NCI-H524 treated with DMSO at 0.1 percent for 48 hours (cell line): Measurements from ENCODE around the gene PSMB5.

Experiments
- DNase-seq: peaks from one replicate; lab custom pipeline; 2025; lab: John Stamatoyannopoulos, UW

The PSMB5 gene

GRCh38 chr14:23034498-23035302 is at the start of gene PSMB5:
Gene PSMB5, minus strand, starts transcription at chr14:23034900. Its CDS starts 19 bp downstream, at chr14:23034881.
- DNase-seq = no peak

- DNase-seq = no peak
These were observed 45.8 kb upstream of the PSMB5 start for GRCh38 chr14:23080474-23080873.

GRCh38 chr14:23079716-23080115 is 45.0 kb upstream of the PSMB5 start:
- no peak for DNase-seq

GRCh38 chr14:23078692-23079116 is 44.0 kb upstream of the PSMB5 start:
- DNase-seq = no peak

- no peak for DNase-seq
These were observed 43.3 kb upstream of the PSMB5 start for GRCh38 chr14:23077962-23078361.

- DNase-seq = no peak
These were observed 42.2 kb upstream of the PSMB5 start for GRCh38 chr14:23076785-23077408.

- DNase-seq = no peak
These were observed 40.2 kb upstream of the PSMB5 start for GRCh38 chr14:23074906-23075305.

- DNase-seq = no peak
These were observed 37.3 kb upstream of the PSMB5 start for GRCh38 chr14:23071921-23072539.

GRCh38 chr14:23071244-23071920 is 36.7 kb upstream of the PSMB5 start:
- no peak for DNase-seq

- no peak for DNase-seq
These were observed 35.8 kb upstream of the PSMB5 start for GRCh38 chr14:23070262-23071129.

GRCh38 chr14:23069413-23069806 is 34.7 kb upstream of the PSMB5 start:
- no peak for DNase-seq

- no peak for DNase-seq
These were observed 34.2 kb upstream of the PSMB5 start for GRCh38 chr14:23068789-23069412.

- DNase-seq = no peak
These were observed 33.4 kb upstream of the PSMB5 start for GRCh38 chr14:23067847-23068788.

- DNase-seq = no peak
These were observed 32.4 kb upstream of the PSMB5 start for GRCh38 chr14:23066855-23067744.

GRCh38 chr14:23066368-23066767 is 31.7 kb upstream of the PSMB5 start:
- DNase-seq = no peak

- no peak for DNase-seq
These were observed 28.9 kb upstream of the PSMB5 start for GRCh38 chr14:23063601-23064000.

- no peak for DNase-seq
These were observed 27.3 kb upstream of the PSMB5 start for GRCh38 chr14:23062002-23062401.

- DNase-seq = no peak
These were observed 26.0 kb upstream of the PSMB5 start for GRCh38 chr14:23060536-23061260.
